AG08396 (cell line): Measurements from ENCODE around the gene PEX10.
"Not testable (repeated sequence)": the region's sequence is repeated elsewhere in the genome, so short reads cannot be mapped to it uniquely, and the experiment has no call there.

Experiments
- DNase-seq: peaks from one replicate; pipeline ENCODE4 v3.0.0; 2012; ENCODE audit warnings: low spot score, mixed read lengths

The PEX10 gene

DNA sequence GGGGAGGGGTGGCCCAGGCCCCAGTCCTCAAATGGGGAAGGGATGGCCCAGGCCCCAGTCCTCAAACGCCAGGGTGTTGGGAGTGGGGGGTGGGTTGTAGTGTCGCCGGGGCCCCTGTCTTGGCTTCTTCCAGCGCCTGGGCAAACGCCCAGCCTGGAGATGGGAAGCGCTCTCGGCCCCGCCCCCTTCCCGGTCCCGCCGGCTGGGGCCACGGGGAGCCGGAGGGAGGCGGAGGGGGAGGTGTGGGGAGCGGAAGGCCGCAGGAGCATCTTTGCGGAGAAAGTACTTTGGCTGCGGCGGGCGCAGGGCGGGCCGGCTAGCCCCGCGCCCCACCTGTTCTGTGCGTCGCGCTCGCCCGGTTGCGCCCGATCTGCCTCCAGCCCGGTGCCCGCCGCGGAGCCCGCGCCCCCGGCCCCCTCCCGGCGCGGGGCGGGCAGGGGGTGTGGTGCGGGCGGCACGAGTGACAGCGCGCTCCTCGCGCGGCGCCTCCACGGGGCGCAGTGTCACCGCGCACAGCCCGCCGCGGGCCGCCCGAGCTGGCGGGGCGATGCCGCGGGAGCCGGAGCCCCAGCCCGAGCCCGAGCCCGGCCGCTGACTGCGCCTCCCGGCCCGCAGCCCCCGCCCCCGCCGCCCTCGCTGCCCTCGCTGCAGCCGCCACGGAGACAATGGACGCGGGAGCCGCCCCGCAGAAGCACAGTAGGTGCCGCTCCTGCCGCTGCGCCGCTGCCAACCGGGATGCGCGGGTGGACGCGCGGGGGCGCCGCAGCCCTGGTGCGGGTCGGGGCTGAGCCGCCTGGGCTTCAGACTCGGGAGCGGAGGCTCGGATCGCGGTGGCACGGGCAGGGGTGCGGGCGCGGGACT, 31.1 kb upstream of the PEX10 start:
- no peak for DNase-seq

DNA sequence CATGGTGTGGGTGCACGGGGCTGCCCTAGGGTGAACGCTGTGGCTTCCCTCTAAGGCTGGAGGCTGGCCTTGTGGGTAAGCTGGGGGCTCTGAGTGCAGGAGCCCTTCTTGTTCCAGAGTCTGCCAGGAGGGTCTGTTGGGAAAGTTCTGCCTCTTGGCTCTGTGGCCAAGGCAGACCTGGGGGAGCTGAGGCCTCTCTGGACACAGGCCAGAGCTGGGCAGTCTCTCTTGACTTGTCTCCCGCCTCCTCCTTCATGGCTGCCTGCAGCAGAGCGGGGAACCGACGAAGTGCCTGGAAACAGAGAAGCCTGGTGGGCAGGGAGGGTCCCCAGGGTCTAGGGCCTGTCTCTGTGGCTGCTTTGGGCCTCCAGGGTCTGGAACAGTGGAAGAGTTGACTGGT, 30.3 kb upstream of the PEX10 start:
- no peak for DNase-seq

DNA sequence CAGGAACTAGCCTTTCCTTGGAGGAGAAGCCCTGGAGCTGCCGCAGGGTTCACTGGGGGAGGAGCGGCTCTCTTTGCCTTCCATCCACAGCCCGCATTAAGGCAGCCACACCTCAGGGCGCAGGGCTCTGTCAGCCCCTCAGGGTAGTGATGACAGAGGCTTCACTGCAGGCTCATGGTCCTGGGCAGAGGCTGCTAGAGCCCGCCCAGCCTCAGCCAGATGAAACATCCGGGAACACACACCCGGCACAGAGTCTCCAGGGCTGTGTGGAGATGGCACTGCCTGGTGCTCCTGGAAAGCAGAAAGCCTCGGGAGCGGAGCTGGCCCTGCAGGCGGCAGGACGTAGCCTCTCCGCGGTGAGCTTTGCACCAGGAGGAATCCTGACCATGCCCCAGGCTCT, 29.4 kb upstream of the PEX10 start:
- DNase-seq = no peak

DNA sequence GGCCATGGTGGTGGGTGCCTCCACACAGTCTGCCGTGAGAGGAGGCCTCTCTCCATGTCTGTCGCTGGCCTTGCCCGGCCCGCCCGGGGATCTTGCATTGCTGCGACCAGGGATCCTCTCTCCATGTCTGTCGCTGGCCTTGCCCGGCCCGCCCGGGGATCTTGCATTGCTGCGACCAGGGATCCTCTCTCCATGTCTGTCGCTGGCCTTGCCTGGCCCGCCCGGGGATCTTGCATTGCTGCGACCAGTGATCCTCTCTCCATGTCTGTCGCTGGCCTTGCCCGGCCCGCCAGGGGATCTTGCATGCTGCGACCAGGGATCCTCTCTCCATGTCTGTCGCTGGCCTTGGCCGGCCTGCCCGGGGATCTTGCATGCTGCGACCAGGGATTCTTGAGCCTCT, 28.0 kb upstream of the PEX10 start:
- not testable (repeated sequence) for DNase-seq

- DNase-seq = no peak
Measured at GRCh38 chr1:2439369-2439768, 27.0 kb upstream of the PEX10 start.

- no peak for DNase-seq
Measured at GRCh38 chr1:2438641-2439040, 26.3 kb upstream of the PEX10 start.

DNA sequence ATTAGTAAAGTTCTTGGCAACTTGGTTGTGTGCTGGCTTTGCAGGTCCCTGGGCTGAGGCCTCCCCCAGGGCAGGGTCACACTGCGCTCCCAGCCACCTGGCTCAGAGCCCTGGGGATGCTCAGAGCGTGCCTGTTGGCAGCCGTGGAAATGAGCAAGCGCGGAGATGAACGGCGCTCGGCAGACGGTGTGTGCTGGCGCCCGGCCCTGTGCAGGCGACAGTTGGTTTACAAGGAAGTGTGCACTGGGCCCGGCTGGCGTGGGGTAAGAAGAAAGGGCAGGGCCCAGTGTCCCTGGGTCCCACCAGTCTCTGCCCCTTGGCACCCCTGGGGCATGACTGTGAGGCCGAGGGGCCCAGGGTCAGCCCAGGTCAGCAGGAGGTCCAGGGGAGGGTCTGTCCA, 25.7 kb upstream of the PEX10 start:
- no peak for DNase-seq

- no peak for DNase-seq
Measured at GRCh38 chr1:2437617-2438016, 25.3 kb upstream of the PEX10 start.

DNA sequence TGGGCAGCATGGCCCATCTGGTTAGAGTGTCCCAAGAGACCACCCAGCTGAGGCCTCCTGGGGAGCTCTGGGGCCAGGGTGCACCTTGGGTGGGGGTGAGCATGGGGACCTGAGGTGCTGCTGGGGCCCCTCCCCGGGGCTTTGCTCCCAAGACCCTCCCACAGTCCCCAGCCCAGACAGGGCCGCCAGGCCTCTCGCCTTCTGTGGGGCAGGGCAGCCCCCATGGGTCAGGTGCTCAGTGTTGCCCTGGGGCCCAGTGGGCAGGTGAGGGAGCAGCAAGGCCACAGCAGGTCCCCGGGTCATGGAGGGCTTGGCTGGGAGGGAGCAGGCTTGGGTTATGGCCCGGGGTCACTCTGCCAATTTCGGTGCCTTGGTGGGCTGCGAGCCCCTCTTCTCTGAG, 24.5 kb upstream of the PEX10 start:
- no peak for DNase-seq

DNA sequence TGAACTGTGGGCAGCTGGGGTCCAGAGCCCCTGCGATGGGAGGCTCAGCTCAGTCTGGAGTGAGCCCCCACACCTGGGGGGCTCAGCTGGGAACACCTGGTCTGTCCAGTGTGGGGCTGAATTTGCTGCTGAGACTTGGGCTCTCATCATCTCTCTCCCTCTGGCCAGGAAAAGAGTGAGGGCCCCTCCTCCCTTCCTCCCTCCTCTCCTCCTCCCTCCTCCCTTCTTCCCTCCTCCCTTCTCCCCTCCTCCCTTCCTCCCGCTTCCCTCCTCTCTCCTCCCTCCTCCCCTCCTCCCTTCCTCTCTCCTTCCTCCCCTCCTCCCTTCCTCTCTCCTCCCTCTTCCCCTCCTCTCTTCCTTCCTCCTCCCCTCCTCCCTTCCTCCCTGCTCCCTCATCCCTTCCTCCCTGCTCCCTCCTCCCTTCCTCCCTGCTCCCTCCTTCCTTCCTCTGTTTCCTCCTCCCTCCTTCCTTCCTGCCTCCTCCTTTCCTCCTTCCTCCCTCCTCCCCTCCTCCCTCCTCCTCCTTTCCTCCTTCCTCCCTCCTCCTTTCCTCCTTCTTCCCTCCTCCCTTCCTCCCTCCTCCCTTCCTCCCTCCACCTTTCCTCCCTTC, 23.5 kb upstream of the PEX10 start:
- no peak for DNase-seq

DNA sequence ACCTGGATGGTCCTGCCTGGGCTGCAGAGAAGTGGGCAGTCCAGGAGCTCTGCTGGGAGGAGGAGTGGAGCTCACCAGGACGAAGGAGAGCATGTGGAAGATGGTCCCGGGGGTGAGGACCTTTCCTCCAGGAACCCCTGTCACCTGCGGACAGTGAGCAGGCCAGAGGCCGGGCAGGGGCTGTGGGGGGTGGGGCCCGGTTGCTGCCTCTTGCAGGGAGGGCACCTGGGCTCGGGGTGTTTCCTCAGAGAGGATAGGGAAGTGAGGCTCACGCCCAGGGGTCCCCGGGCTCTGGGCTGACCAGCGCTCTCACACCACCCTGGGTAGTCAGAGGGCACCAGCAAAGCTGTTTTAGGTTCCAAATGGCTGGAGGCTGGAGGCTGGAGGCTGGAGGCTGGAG, 22.7 kb upstream of the PEX10 start:
- DNase-seq = no peak

DNA sequence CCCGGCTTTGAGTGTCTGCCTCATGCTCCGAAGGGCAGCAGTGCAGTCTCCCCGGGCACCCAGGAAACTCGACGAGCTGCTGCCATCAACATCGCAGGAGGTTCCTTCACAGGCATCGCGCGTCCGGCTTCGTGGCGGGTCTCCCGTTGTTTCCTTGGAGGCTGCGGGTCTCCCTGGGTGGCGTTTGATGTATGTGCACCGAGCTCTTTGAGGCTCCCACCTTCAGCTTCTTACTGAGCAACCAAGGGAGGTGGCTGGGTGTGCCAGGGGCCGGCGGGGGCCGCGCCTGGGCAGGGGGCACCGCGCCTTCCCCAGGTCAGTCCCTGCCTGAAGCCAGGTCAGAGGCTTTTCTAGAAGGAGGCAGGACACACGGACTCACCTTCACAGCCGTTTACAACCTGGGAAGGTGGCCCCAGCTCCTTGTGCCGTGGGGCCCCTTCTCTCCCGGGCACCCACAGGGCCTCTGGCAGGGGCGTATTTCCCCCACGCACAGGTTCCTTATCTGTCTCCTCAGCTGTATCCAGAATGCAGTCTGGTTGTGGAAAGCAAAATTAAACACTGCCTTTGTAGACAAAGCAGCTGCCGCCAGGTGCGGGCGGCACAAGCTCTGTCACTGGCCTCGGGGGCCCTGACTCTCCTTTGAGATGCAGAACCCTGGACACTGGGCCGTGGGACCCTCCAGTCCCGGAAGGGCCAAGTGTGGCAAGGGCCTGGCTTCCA, 21.7 kb upstream of the PEX10 start:
- DNase-seq = no peak

DNA sequence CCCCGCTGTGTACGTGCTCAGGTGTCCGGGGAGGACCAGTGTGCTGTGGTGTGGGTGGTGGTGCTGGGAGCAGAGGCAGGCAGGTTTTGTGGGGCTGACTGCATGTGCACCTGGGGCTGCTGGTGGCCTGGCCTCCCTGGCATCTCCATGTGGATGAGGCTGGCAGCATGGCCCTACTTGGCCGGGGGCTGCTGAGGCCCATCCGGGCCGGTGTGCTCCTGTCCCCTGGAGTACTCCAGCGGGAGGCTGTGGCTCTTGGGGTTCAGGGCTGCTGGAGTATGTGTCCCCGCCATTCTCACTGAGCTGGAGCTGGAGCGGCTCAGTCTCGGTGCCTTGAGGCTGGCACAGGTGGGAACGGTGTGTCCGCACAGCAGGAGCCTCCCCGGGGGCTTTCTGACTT, 20.8 kb upstream of the PEX10 start:
- DNase-seq = no peak

DNA sequence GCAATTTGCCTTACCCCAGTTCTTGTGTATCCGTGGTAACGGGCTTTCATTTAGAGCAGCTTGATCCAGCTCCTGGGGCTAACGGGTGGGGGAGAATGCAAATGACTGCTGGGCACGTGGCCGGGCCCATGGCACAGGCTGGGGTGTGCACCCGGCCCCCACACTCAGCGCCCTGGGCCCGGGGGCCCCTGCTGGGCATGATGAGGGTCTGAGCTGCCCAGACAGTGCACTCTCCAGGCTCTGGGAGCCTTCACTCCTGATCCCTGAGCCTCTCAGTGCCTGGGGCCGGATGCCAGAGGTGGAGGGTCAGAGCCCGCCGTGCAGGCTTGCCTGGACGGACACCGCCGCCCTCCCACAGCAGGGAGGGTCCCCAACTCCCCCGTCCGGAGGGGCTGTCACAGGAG, 20.1 kb upstream of the PEX10 start:
- no peak for DNase-seq

- DNase-seq = no peak
Measured at GRCh38 chr1:2431518-2431917, 19.2 kb upstream of the PEX10 start.

- DNase-seq = no peak
Measured at GRCh38 chr1:2431103-2431502, 18.7 kb upstream of the PEX10 start.

- no peak for DNase-seq
Measured at GRCh38 chr1:2430592-2430973, 18.2 kb upstream of the PEX10 start.

- DNase-seq = no peak
Measured at GRCh38 chr1:2429780-2430591, 17.6 kb upstream of the PEX10 start.

DNA sequence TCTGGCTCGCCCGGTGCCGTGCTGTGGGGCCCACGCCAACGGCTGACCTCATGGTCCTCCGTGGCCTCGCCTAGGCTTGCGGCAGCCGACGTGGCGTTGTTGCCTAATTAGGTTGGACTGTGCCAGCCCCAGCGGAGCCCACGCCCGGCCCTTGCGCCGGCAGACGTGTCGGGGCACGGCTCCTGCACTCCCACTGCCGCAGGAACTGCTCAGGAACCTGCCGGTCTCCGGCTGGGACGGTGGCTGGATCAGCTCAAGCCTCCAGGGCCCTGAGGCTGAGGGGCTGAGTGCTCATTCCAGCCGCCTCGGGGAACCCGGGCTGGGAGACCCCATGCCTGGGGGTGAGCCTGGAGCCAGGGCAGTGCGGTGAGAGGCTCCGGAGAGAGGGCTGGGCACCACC, 16.1 kb upstream of the PEX10 start:
- no peak for DNase-seq

DNA sequence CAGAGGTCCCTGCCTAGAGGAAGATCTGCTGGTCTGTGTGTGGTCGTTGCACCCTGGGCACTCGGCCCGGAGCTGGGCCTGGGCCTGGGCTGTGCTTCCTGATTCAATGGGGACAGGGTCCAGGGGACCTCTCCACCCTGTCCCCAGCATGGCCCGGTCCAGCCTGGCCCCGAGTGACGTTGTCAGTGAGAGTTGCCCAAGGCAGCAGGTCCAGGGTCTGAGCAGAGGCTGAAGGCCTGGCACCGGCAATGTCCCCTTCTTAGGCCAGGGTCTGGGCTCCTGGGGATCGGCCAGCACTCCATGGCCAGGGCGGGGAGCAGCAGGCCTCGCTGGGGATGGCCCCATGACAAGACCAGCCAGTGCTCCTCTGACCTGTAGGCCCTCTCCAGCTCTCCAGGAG, 15.6 kb upstream of the PEX10 start:
- no peak for DNase-seq

- DNase-seq = no peak
Measured at GRCh38 chr1:2427051-2427450, 14.7 kb upstream of the PEX10 start.

DNA sequence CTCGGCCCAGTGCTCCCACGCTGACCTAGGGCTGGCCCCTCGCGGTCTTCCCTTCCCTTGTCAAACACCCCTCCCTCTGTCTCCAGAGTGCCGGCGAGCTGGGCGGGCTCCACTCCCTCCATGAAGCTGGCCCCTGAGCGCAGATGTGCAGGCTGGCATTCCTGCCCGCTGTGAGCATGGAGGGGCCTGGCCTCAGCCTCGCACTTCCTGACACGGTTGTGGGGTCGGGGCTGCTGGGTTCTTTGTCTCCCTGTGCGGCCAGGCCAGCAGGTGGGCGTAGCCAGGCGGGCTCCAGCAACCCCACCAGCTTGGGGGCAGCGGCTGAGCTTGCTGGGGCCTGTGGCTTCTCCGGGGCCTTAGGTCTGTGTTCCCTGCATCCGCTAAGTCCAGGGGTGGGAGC, 14.2 kb upstream of the PEX10 start:
- DNase-seq = no peak
